Measurements from ENCODE around the gene SLC28A1.
"Not testable (repeated sequence)": the region's sequence is repeated elsewhere in the genome, so short reads cannot be mapped to it uniquely, and the experiment has no call there.

Gene SLC28A1

GRCh38 chr15:84909782-84910181 lies 25.3 kb downstream of the SLC28A1 start:
- DNase-seq (ENCODE audit: low spot score): no peak

GRCh38 chr15:84910928-84911623 lies 26.6 kb downstream of the SLC28A1 start:
- DNase-seq (ENCODE audit: low spot score): no peak

- DNase-seq (ENCODE audit: low spot score): peak; percentile 72
These were observed 27.6 kb downstream of the SLC28A1 start for GRCh38 chr15:84911879-84912660.

GRCh38 chr15:84913360-84913723 lies 28.9 kb downstream of the SLC28A1 start:
- DNase-seq (ENCODE audit: low spot score): no peak

- DNase-seq (ENCODE audit: low spot score): no peak
These were observed 29.9 kb downstream of the SLC28A1 start for GRCh38 chr15:84914351-84914750.

DNA sequence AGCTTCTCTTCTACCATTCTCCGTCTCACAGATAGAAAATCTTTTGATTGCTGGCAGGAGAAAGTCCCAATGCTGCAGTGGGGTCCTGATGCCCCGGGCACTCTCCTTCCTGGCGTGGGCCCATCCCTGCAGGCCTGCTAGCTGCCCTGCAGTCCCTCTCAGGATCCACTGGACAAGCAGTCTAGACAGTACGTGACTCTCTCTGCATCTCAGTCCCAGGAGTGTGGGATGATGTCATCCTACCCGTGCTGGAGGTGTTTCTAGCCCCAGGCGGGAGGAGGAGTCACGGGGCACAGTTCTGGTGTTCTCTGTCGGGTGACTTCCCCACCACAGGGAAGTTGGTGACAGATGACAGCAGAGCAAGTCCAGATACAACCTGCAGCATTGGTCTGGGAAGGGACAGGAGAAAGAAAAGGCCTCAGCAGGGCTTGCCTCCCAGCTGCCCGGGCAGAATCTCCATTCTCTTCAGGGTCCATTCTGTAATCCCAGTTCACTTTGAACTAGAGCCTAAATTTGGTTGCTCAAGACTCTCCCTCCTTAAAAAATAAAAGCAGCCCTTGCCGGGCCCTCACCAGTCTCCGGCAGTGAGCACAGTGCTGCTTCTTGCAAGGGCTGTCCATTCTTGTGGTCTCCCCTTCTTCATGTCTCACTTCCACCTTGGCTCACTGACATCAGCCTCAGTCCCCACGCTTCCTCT lies 30.6 kb downstream of the SLC28A1 start:
- DNase-seq (ENCODE audit: low spot score): no peak

DNA sequence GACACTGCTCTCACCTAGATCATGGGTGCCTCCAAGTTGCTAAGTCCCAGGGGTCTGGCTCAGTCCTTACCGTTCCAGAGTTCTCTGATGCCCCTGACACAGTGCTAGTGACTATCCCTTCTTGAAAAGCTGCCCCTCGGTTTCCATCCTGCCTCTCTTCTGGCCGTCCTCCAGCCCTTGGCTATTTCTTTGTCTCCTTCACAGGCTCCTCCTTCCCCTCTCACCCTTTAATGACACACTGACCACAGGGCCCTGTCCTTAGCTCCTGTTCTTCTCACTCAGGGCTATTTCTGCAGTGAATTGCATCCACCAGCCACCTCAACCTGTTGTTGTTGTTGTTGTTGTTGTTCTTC lies 31.1 kb downstream of the SLC28A1 start:
- no peak for DNase-seq (ENCODE audit: low spot score)

DNA sequence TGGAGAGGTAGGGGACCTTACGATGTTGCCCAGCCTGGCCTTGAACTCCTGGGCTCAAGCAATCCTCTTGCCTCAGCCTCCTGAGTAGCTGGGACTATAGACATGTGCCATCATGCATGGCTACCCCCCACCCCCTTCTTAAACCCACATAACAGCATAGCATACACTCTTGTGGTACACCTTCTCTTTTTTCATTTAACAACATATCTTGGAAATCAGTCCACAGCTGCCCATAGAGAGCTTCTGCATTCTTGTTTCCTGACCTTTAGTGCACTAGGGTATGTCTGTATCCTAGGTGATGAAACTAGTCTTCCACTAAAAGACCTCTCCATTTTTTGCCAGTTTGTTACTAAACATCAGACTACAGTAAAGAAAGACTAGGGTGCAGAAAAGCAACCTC lies 33.0 kb downstream of the SLC28A1 start:
- no peak for DNase-seq (ENCODE audit: low spot score)

GRCh38 chr15:84919106-84919667 lies 34.7 kb downstream of the SLC28A1 start:
- no peak for DNase-seq (ENCODE audit: low spot score)

- no peak for DNase-seq (ENCODE audit: low spot score)
These were observed 36.7 kb downstream of the SLC28A1 start for GRCh38 chr15:84921121-84921520.

DNA sequence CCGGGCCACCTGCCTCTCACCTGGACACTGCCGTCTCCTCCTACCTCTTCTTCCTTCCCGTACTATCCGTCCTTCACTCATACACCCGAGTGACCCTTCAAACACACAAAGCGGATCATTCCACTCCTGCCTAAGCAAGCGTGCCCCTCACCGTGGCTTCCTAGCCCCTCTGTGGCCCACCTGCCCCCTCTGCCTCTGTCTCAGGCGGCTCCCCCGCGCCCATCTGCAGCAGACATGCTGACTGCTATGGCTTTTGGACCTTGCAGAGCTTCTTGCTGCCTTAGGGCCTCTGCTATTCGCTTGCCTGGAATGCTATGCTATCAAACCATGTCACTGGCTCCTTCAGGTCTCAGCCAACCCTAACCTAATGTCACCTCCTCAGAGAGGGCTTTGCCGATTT lies 38.1 kb downstream of the SLC28A1 start:
- DNase-seq (ENCODE audit: low spot score): no peak

GRCh38 chr15:84924077-84924731 lies 39.7 kb downstream of the SLC28A1 start:
- no peak for DNase-seq (ENCODE audit: low spot score)

GRCh38 chr15:84924821-84925569 lies 40.5 kb downstream of the SLC28A1 start:
- DNase-seq (ENCODE audit: low spot score): not testable (repeated sequence)

DNA sequence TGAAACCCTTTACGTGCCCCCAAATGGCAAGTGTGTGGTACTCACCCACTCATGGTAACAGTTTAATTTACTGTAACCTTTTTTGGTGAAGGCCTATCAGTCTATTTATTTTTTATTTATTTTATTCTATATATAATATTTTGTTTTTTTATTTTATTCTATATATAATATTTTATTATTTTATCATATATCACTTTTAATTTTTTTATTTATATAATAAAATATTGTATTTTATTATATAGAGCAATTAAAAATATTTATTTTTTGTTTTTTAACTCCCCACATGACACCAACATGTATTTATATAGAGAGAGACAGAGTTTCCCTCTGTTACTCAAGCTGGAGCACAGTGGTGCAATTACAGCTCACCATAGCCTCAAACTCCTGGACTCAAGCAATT lies 41.4 kb downstream of the SLC28A1 start:
- DNase-seq (ENCODE audit: low spot score): no peak

DNA sequence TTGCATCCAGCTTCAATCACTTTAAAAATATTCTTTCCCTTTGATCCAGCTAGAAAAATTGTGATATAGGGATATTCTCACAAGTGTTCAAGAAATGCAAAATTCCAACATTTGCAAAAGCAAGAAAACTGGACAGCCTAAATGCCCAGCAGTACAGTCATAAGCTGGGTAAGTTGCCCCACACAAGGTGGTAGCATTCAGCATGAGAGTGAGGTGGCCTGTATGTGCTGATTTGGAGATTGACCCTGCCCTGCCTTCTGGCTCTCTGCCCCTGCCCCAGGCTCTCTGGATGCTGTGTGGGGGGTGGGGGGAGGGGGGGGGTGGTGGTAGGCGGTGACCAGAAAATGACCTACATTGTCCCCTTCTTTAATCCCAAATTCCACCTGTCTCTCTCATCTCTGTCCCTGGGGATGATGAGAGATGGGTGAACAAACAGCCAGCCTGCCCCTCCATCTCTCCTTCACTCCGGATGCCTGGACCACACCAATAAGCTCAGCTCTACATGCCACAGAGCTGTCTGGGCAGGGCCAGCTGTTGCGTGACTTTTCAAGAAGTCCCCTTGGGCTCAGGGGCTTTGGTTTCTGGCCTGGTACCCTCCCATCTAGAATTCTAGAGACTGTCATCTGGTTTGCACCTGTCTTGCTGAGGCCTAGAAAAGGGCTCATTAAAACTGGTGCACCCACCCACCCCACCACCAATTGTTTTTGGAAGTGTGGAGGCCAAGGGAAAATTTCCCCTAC lies 42.2 kb downstream of the SLC28A1 start:
- no peak for DNase-seq (ENCODE audit: low spot score)

DNA sequence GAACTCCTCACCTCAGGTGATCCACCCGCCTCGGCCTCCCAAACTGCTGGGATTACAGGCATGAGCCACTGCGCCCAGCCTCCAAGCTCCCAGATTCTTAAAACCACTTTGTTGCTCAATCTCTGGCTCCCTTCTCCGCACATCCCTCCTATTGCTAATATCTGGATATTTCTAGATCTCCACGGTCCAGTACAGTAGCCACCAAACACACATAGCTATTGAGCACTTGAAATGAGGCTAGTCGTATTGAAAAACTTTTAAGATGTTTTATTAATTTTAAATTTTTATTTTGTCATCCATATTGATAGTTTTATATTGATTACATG lies 44.3 kb downstream of the SLC28A1 start:
- DNase-seq (ENCODE audit: low spot score): no peak

- DNase-seq (ENCODE audit: low spot score): no peak
These were observed 45.5 kb downstream of the SLC28A1 start for GRCh38 chr15:84929795-84930603.

DNA sequence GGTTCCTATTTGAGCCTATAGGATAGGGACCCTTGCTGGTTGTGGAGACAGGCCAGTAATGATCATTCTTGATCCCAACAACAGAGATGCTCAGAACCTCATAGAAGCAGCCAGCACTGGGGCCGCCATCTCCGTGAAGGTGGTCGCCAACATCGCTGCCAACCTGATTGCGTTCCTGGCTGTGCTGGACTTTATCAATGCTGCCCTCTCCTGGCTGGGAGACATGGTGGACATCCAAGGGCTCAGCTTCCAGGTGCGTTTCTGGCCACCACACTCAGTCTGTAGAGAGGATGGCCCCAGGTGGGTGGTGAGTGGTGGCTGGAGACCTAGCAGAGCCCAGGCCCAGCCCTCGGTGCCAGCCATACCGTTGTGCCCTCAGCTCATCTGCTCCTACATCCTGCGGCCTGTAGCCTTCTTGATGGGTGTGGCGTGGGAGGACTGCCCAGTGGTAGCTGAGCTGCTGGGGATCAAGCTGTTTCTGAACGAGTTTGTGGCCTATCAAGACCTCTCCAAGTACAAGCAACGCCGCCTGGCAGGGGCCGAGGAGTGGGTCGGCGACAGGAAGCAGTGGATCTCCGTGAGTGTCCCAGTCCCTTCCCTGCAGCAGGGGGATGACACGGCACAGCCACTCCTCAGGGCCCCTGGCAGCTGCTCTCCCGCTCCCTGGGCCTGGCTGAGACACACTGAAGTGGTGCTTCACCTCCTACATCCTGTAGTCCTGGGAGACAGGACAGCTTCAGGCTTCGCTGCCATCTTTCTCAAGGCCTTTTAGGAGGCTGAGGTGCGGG lies 50.7 kb downstream of the SLC28A1 start:
- no peak for DNase-seq (ENCODE audit: low spot score)

DNA sequence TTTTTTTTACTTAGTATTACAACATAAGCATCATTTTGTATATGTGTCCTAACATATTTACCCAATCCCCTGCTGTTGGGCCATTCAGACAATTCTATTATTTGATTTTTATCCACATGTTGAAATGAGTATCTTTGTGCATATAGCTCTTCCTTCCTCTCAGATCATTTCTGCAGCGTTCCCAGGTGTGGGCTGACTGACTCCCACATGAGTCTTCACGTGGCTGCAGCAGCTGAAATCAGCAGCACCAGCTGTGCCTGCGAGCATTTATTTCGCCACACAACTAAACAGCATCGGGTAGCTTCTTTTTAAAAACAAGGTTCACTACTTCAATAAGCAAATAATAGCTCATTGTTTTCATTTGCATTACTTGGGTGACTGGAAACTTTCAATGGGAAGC lies 52.7 kb downstream of the SLC28A1 start:
- no peak for DNase-seq (ENCODE audit: low spot score)

Data from Ammon's horn (tissue), 1 donor.